ENCODE data around the gene ARHGEF33. TPM values are rescaled to one million over a fixed set of nuclear protein-coding genes. Genes with fewer than 3 reads are reported as not detected.
A peak's percentile ranks its signal among the peaks of the same experiment; 100 is the strongest.

ARHGEF33 gene
- total and polyA plus RNA-seq, 2 of the 13 experiments (the other 11 are each of a cell fraction or from before 2014, with no cell fraction given) = 0.04 TPM; not detected in 1

DNA sequence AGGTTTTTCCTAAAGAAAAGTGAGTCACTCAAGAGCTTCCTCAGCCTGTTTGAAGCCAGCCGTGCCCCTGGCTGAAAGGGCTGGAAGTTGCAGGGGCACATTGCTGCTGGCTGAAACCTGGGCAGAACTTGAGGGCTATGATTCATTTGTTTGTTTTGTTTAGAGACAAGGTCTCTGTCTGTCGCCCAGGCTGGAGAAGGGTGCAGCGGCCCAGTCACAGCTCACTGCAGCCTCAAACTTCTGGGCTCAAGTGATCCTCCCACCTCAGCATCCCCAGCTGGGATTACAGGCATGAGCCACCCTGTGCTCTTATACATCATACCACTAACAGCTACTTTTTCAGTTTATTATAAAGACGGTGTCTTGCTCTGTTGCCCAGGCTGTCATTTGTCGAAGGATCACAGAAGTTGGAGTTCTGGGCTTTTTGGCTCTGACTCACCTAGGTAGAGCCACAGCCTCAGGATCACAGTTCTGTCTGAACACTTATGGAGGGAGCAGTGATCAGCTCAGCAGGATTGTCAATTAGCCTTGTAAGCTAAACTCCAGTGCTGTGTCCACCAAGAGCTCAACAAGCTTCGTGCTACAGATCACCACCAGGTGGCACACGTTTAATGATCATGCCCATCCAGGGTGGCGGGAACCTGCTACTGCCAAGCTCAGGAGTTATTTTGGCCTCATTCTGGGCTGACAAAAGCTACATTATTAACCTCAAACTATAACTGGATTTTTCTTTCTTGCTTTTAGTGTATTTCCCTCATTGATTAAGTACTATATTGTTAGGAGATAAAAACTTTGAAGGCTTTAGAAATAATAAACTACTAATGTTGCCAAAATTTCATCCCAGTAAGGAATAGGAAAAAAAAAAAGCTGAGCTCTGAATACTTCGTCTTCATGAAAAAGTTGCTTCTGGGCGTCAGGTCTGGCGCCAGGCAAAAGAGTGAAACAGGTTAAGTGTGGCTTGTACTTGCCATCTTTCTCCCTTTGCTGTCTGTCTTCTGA, 57.9 kb downstream of the ARHGEF33 start (continued):
- TF ChIP-seq, protein P1, sequence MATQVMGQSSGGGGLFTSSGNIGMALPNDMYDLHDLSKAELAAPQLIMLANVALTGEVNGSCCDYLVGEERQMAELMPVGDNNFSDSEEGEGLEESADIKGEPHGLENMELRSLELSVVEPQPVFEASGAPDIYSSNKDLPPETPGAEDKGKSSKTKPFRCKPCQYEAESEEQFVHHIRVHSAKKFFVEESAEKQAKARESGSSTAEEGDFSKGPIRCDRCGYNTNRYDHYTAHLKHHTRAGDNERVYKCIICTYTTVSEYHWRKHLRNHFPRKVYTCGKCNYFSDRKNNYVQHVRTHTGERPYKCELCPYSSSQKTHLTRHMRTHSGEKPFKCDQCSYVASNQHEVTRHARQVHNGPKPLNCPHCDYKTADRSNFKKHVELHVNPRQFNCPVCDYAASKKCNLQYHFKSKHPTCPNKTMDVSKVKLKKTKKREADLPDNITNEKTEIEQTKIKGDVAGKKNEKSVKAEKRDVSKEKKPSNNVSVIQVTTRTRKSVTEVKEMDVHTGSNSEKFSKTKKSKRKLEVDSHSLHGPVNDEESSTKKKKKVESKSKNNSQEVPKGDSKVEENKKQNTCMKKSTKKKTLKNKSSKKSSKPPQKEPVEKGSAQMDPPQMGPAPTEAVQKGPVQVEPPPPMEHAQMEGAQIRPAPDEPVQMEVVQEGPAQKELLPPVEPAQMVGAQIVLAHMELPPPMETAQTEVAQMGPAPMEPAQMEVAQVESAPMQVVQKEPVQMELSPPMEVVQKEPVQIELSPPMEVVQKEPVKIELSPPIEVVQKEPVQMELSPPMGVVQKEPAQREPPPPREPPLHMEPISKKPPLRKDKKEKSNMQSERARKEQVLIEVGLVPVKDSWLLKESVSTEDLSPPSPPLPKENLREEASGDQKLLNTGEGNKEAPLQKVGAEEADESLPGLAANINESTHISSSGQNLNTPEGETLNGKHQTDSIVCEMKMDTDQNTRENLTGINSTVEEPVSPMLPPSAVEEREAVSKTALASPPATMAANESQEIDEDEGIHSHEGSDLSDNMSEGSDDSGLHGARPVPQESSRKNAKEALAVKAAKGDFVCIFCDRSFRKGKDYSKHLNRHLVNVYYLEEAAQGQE (IDR thresholded peaks at IDR 0.05; ENCODE audit: borderline replicate concordance in 1 of 2, low read depth in 1 of 2, low read length in 2 of 2) = no peak
- peak; percentile 73; the same call in 1 of the 2 replicates for TF ChIP-seq ZNF44 (CRISPR knock-in tag; IDR thresholded peaks at IDR 0.05)
- no peak for TF ChIP-seq BRCA1 (CRISPR knock-in tag; IDR thresholded peaks at IDR 0.05)
- no peak for TF ChIP-seq TAF1 (CRISPR knock-in tag; IDR thresholded peaks at IDR 0.05)
- TF ChIP-seq, protein P2, sequence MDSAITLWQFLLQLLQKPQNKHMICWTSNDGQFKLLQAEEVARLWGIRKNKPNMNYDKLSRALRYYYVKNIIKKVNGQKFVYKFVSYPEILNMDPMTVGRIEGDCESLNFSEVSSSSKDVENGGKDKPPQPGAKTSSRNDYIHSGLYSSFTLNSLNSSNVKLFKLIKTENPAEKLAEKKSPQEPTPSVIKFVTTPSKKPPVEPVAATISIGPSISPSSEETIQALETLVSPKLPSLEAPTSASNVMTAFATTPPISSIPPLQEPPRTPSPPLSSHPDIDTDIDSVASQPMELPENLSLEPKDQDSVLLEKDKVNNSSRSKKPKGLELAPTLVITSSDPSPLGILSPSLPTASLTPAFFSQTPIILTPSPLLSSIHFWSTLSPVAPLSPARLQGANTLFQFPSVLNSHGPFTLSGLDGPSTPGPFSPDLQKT (CRISPR knock-in tag; IDR thresholded peaks at IDR 0.05; ENCODE audit: borderline replicate concordance) = no peak
- TF ChIP-seq HES4 (CRISPR knock-in tag; IDR thresholded peaks at IDR 0.05; ENCODE audit: borderline replicate concordance) = no peak
- no peak for TF ChIP-seq ZSCAN12 (CRISPR knock-in tag; IDR thresholded peaks at IDR 0.05)
- no peak for TF ChIP-seq JUNB (CRISPR knock-in tag; IDR thresholded peaks at IDR 0.05; ENCODE audit: borderline replicate concordance)
- no peak for TF ChIP-seq ZFAT (CRISPR knock-in tag; conservative IDR thresholded peaks at IDR 0.05)
- TF ChIP-seq ZNF382 (CRISPR knock-in tag; IDR thresholded peaks at IDR 0.05; ENCODE audit: borderline replicate concordance) = no peak
- TF ChIP-seq, protein P3, sequence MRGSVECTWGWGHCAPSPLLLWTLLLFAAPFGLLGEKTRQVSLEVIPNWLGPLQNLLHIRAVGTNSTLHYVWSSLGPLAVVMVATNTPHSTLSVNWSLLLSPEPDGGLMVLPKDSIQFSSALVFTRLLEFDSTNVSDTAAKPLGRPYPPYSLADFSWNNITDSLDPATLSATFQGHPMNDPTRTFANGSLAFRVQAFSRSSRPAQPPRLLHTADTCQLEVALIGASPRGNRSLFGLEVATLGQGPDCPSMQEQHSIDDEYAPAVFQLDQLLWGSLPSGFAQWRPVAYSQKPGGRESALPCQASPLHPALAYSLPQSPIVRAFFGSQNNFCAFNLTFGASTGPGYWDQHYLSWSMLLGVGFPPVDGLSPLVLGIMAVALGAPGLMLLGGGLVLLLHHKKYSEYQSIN (CRISPR knock-in tag; IDR thresholded peaks at IDR 0.05; ENCODE audit: borderline replicate concordance) = no peak
- TF ChIP-seq ZNF180 (CRISPR knock-in tag; IDR thresholded peaks at IDR 0.05; ENCODE audit: borderline replicate concordance, low read depth) = no peak
- 0 out of 2 replicates have a peak, but pooled peaks have one; percentile 57 for TF ChIP-seq ZNF761 (CRISPR knock-in tag; conservative IDR thresholded peaks at IDR 0.05)
- peak; percentile 57; the same call in 1 of the 2 replicates for TF ChIP-seq ZNF614 (CRISPR knock-in tag; IDR thresholded peaks at IDR 0.05; ENCODE audit: borderline replicate concordance)
- TF ChIP-seq, protein P4, sequence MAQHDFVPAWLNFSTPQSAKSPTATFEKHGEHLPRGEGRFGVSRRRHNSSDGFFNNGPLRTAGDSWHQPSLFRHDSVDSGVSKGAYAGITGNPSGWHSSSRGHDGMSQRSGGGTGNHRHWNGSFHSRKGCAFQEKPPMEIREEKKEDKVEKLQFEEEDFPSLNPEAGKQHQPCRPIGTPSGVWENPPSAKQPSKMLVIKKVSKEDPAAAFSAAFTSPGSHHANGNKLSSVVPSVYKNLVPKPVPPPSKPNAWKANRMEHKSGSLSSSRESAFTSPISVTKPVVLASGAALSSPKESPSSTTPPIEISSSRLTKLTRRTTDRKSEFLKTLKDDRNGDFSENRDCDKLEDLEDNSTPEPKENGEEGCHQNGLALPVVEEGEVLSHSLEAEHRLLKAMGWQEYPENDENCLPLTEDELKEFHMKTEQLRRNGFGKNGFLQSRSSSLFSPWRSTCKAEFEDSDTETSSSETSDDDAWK (CRISPR knock-in tag; IDR thresholded peaks at IDR 0.05) = no peak
- TF ChIP-seq ZNF556 (CRISPR knock-in tag; IDR thresholded peaks at IDR 0.05; ENCODE audit: borderline replicate concordance) = peak; percentile 24; the same call in 1 of the 2 replicates
- TF ChIP-seq, protein P5, sequence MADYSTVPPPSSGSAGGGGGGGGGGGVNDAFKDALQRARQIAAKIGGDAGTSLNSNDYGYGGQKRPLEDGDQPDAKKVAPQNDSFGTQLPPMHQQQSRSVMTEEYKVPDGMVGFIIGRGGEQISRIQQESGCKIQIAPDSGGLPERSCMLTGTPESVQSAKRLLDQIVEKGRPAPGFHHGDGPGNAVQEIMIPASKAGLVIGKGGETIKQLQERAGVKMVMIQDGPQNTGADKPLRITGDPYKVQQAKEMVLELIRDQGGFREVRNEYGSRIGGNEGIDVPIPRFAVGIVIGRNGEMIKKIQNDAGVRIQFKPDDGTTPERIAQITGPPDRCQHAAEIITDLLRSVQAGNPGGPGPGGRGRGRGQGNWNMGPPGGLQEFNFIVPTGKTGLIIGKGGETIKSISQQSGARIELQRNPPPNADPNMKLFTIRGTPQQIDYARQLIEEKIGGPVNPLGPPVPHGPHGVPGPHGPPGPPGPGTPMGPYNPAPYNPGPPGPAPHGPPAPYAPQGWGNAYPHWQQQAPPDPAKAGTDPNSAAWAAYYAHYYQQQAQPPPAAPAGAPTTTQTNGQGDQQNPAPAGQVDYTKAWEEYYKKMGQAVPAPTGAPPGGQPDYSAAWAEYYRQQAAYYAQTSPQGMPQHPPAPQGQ (CRISPR knock-in tag; IDR thresholded peaks at IDR 0.05; ENCODE audit: borderline replicate concordance) = no peak
- TF ChIP-seq AHR (CRISPR knock-in tag; IDR thresholded peaks at IDR 0.05) = no peak
